K562 (cell line): ENCODE data around the gene OR10H5. TPM values are rescaled to one million over a fixed set of nuclear protein-coding genes. Genes with fewer than 3 reads are reported as not detected.

Experiments
- ATAC-seq: fragments of 200-7000 bp; cut with Tn5 transposase; 3 replicates; pipeline ENCODE4 v1.9.1; 2020; ENCODE audit warnings: moderate library complexity
- BruUV-seq: library from RNA; stranded (reverse); fragments of 400-500 nt; replicated peaks from 2 replicates; lab custom pipeline; 2021; lab: Mats Ljungman, UMichigan
- CTCF ChIA-PET: fragments of 300-600 bp; formaldehyde crosslinking; extraction: SDS; loops from one replicate; lab custom pipeline; 2021; ENCODE audit warnings: low intra/inter-chr PET ratio; lab: Yijun Ruan, JAX
- POLR2A ChIA-PET: fragments of 300-600, 350-650 bp; sonication (Branson Sonifier 250); formaldehyde crosslinking; extraction: SDS; loops from one replicate; lab custom pipeline; 2021; ENCODE audit warnings: antibody characterized with exemption, inconsistent platforms; lab: Yijun Ruan, JAX
- DNase-seq, 4 experiments: peaks; one replicate each; pipeline versions ENCODE4 v3.0.0 to v3.0.0-alpha.2; 2011 to 2018; ENCODE audit warnings: low spot score in 3 of 4, mixed read lengths in 3 of 4; ENCODE audit errors: extremely low read depth in 1 of 4
- FAIRE-seq: peaks from 2 replicates; lab custom pipeline; 2011; peaks lifted over from hg19 to GRCh38; lab: Jason Lieb, UNC
- H2AFZ ChIP-seq: 2 replicates; pipeline ENCODE4 v1.6.0; 2011; ENCODE audit warnings: low read depth, low read length, control low read depth, inconsistent platforms
- H3K27ac ChIP-seq: fragments of 200-600 bp; 3 replicates; pipeline ENCODE4 v1.8.0; 2011; ENCODE audit warnings: low read depth, mild to moderate bottlenecking, control low read depth, inconsistent platforms, low read length, moderate library complexity, mixed read lengths; ENCODE audit errors: extremely low read depth
- H3K27me3 ChIP-seq, 2 experiments: fragments of 300-600 bp in 1 of 2; 2 replicates in 1 of 2; 3 replicates in 1 of 2; pipeline versions ENCODE4 v1.6.0 to v1.8.0; 2011; ENCODE audit warnings: inconsistent platforms in 2 of 2, low read length in 2 of 2, mild to moderate bottlenecking in 1 of 2, mixed read lengths in 1 of 2, moderate library complexity in 1 of 2; ENCODE audit not compliant: control insufficient read depth in 2 of 2, insufficient read depth in 2 of 2
- H3K36me3 ChIP-seq: fragments of 300-600 bp; 3 replicates; pipeline ENCODE4 v1.8.0; 2011; ENCODE audit warnings: mild to moderate bottlenecking, low read length, inconsistent platforms; ENCODE audit not compliant: control insufficient read depth, insufficient read depth
- H3K4me1 ChIP-seq, 2 experiments: fragments of 200-600 bp in 1 of 2; replicated peaks in 1 of 2; 2 replicates in 1 of 2; 3 replicates in 1 of 2; pipeline versions ENCODE4 v1.5.1 to v1.8.0; 2011; ENCODE audit warnings: inconsistent platforms in 2 of 2, low read length in 2 of 2, mild to moderate bottlenecking in 1 of 2, mixed read lengths in 1 of 2, moderate library complexity in 1 of 2; ENCODE audit not compliant: control insufficient read depth in 2 of 2, insufficient read depth in 2 of 2
- H3K4me2 ChIP-seq: 2 replicates; pipeline ENCODE4 v1.6.1; 2011; ENCODE audit warnings: low read length, control low read depth, inconsistent platforms, mixed read lengths; ENCODE audit not compliant: insufficient read depth
- H3K4me3 ChIP-seq: fragments of 200-600 bp; sonication (generic), shearing (Covaris generic); 2 replicates; pipeline ENCODE4 v1.5.1; 2016; ENCODE audit warnings: control low read depth, inconsistent platforms
- H3K79me2 ChIP-seq: fragments of 200-600 bp; 3 replicates; pipeline ENCODE4 v1.8.0; 2011; ENCODE audit warnings: low read length, inconsistent platforms; ENCODE audit not compliant: control insufficient read depth, insufficient read depth
- H3K9ac ChIP-seq, 2 experiments: 2 replicates each; pipeline versions ENCODE4 v1.6.0 to v1.6.1; 2011; ENCODE audit warnings: low read depth in 2 of 2, low read length in 2 of 2, control low read depth in 1 of 2, inconsistent platforms in 1 of 2, mild to moderate bottlenecking in 1 of 2, mixed read lengths in 1 of 2; ENCODE audit not compliant: insufficient read depth in 1 of 2
- H3K9me1 ChIP-seq: one replicate; pipeline ENCODE4 v1.6.0; 2011; ENCODE audit warnings: inconsistent platforms, mild to moderate bottlenecking, low read length, moderate library complexity; ENCODE audit not compliant: control insufficient read depth, insufficient read depth
- H3K9me3 ChIP-seq: replicated peaks from 2 replicates; pipeline ENCODE4 v1.5.1; 2011; ENCODE audit warnings: low read depth, low read length, inconsistent platforms; ENCODE audit not compliant: control insufficient read depth, insufficient read depth
- H4K20me1 ChIP-seq: replicated peaks from 2 replicates; pipeline ENCODE4 v1.6.1; 2011; ENCODE audit warnings: low read length, inconsistent platforms, mixed read lengths; ENCODE audit not compliant: control insufficient read depth, insufficient read depth
- GMEB1 ChIP-seq: fragments of 250-450 bp; sonication (Bioruptor Pico); IDR thresholded peaks from 2 replicates; pipeline ENCODE4 v1.4.0; 2020; ENCODE audit warnings: mild to moderate bottlenecking
- HEY1 ChIP-seq: fragments of 250-450 bp; sonication (Bioruptor Pico); IDR thresholded peaks from 2 replicates; pipeline ENCODE4 v1.5.0; 2020; ENCODE audit warnings: mild to moderate bottlenecking, moderate library complexity, borderline replicate concordance
- MCM5 ChIP-seq: fragments of 450-650 bp; IDR thresholded peaks from 2 replicates; pipeline ENCODE4 v1.6.1; 2016; ENCODE audit warnings: low read depth
- NEUROD1 ChIP-seq: fragments of 150-350 bp; IDR thresholded peaks from 2 replicates; pipeline ENCODE4 v1.6.1; 2014; ENCODE audit warnings: borderline replicate concordance, low read length, low read depth; ENCODE audit not compliant: partially characterized antibody
- RBM25 ChIP-seq: fragments of 200-400 bp; formaldehyde crosslinking; IDR thresholded peaks from 2 replicates; pipeline ENCODE4 v1.6.1; 2018; ENCODE audit warnings: low read length, low read depth, moderate library complexity; ENCODE audit not compliant: severe bottlenecking
- SAFB ChIP-seq: fragments of 200-400 bp; formaldehyde crosslinking; IDR thresholded peaks from 2 replicates; pipeline ENCODE4 v1.6.1; 2017; ENCODE audit warnings: low read depth, low read length, borderline replicate concordance
- SMARCA4 ChIP-seq: fragments of 450-650 bp; IDR thresholded peaks from 2 replicates; pipeline ENCODE4 v1.6.1; 2016
- SMARCE1 ChIP-seq: fragments of 450-650 bp; IDR thresholded peaks from 2 replicates; pipeline ENCODE4 v1.7.1; 2016; ENCODE audit warnings: mild to moderate bottlenecking
- WGBS: fragments of 100-300 bp; shearing (Covaris generic); methylation state at CpG from one replicate; pipeline ENCODE4 v1.1.6; 2016; ENCODE audit warnings: low coverage, mixed read lengths; ENCODE audit not compliant: insufficient coverage; ENCODE audit errors: missing lambda C conversion rate; 5-methylcytosine and 5-hydroxymethylcytosine counted together
- in situ Hi-C: fragments of 300-500 bp; cut with MboI; formaldehyde crosslinking; loops from 4 replicates; pipeline ENCODE4 v1.15.0; 2018; ENCODE audit warnings: inconsistent platforms, mixed read lengths
- intact Hi-C: fragments of 100-400 bp; cut with micrococcal nuclease; formaldehyde crosslinking; loops from 2 replicates; pipeline ENCODE4 v1.14.2; 2022
- polyA plus RNA-seq, 8 experiments: library from polyadenylated mRNA; depleted of rRNA in 4 of 8; stranded (reverse) in 5 of 8; unstranded in 3 of 8; fragments of >200 nt; fragmentation: Nextera tagmentation in 2 of 8; fragmentation: Illumina TruSeq in 1 of 8; extraction: Ambion mirVana in 2 of 8; extraction: Trizol in 1 of 8; gene quantifications; 2 replicates each; pipeline versions ENCODE4 v1.2.1 to v1.2.3, GENCODE V29; 2011 to 2014; ENCODE audit warnings: inconsistent platforms in 1 of 8, missing spikeins in 1 of 8
- total RNA-seq, 7 experiments: library from RNA; depleted of rRNA in 6 of 7; stranded (reverse); fragments of >200 nt in 6 of 7; fragmentation: Illumina TruSeq in 2 of 7; extraction: Trizol in 2 of 7; gene quantifications; 2 replicates each; pipeline versions ENCODE4 v1.2.1 to v1.2.3, GENCODE V29; 2011 to 2021; ENCODE audit warnings: low replicate concordance in 1 of 7

OR10H5 gene
- total and polyA plus RNA-seq, 9 of the 15 experiments (the other 6 are each of a cell fraction or from before 2014, with no cell fraction given) = not detected

GRCh38 chr19:15775249-15775648, 12.2 kb upstream of the OR10H5 start:
- 0% methylated on average over 2 of the region's 2 CpGs for WGBS
- peaks cover 0 to 3% of the 10 kb centered on the region in 2 experiments; a peak in 2 of 5 replicates for H3K27me3 ChIP-seq
- in situ Hi-C loops (loop anchor here (5.0 kb wide), 1 partner anchor 98 kb away; no protein-coding TSS in a partner anchor), intact Hi-C loops (no loop called here)
- no peaks in the 10 kb centered on the region for H3K36me3 ChIP-seq
- no peaks in the 10 kb centered on the region for H4K20me1 ChIP-seq
- no peak for FAIRE-seq
- CTCF ChIA-PET = no interaction called here
- H3K79me2 ChIP-seq = no peaks in the 10 kb centered on the region
- no peak overlapping the region for H2AFZ ChIP-seq
- H3K4me2 ChIP-seq = no peak overlapping the region
- no peaks in the 10 kb centered on the region for H3K9me3 ChIP-seq
- H3K4me1 ChIP-seq = no peaks in the 10 kb centered on the region
- TF ChIP-seq SMARCE1 = no peak
- TF ChIP-seq RBM25 = peak; percentile 37
- DNase-seq = no peak
- no peaks in the 10 kb centered on the region for H3K9me1 ChIP-seq
- no peak overlapping the region for H3K27ac ChIP-seq
- ATAC-seq = no peak
- no TSS peak for BruUV-seq
- no peak overlapping the region for H3K9ac ChIP-seq
- no peak overlapping the region for H3K4me3 ChIP-seq
- POLR2A ChIA-PET = interaction anchor here (0.7 kb wide), 1 partner anchor 9 kb away, joined by 3 read pairs; no protein-coding TSS in a partner anchor

GRCh38 chr19:15776264-15776663, 11.2 kb upstream of the OR10H5 start:
- Histone ChIP-seq H3K4me3 (no peak overlapping the region), H3K4me1 (no peaks in the 10 kb centered on the region), H3K4me2 (no peak overlapping the region), H3K36me3 (no peaks in the 10 kb centered on the region), H3K79me2 (no peaks in the 10 kb centered on the region), H3K9ac (no peak overlapping the region), H3K9me3 (no peaks in the 10 kb centered on the region), H4K20me1 (no peaks in the 10 kb centered on the region; the same call in 1 of the 2 replicates), H3K27me3 (peaks cover 0 to 3% of the 10 kb centered on the region in 2 experiments; a peak in 2 of 5 replicates), H3K27ac (no peak overlapping the region), H2AFZ (no peak overlapping the region), H3K9me1 (no peaks in the 10 kb centered on the region)
- 0% methylated on average over 4 of the region's 4 CpGs for WGBS
- ATAC-seq (no peak), FAIRE-seq (no peak), DNase-seq (no peak)
- intact Hi-C loops (no loop called here), in situ Hi-C loops (loop anchor here (5.0 kb wide), 1 partner anchor 99 kb away; no protein-coding TSS in a partner anchor)
- ChIA-PET CTCF (no interaction called here), POLR2A (interaction anchor here (0.7 kb wide), 1 partner anchor 422 kb away, joined by 3 read pairs; the partner anchor contains the start of gene AP1M1)
- BruUV-seq = no TSS peak
- no peak for TF ChIP-seq MCM5
- no peak for TF ChIP-seq HEY1
- no peak for TF ChIP-seq GMEB1
- no peak for TF ChIP-seq NEUROD1
- no peak for TF ChIP-seq SAFB
- TF ChIP-seq SMARCA4 = no peak
